ENCODE results near the gene WDR45B.
A peak's percentile ranks its signal among the peaks of the same experiment; 100 is the strongest.

WDR45B gene

DNA sequence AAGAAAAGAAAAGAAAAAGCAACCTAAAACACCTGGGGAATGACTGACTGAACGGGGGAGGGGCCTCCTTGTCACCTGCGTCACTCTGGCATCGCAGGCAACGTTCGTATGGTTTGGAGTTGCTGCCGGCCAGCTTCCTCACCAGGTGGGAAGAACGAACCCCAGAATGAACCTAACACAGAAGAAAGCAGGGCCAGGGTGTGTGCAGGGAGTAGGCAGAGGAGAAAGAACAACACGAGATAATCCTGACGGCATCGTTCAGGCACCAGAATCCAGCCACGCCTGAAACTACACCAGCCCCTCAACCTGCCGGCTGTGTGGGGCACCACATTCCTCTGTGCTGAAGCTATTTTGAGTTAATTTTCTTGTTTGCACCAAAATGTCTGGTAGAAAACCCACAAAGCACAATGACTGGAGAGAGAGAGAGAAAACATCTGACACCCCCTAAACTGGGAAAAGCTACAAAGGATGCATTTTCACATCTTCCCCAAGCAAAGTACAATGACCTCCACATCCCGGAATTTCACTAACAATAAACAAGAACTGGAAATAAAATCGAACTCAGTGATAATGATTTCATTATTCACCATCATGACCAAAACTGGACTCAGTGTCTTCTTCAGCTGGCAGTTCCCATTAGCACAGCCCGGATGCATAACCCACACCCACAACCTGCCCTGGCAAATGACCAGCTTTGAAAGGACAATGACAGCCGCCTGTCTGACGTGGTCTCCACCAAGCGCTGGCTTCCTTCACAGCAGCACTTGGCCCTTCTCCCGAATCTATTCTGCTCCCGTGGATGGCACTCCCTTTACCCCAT is 26.6 kb upstream of the WDR45B start:
- Histone ChIP-seq H3K9ac (ENCODE audit: low read depth, low read length) (no peak overlapping the region), H3K27me3 (ENCODE audit: control insufficient read depth, insufficient read depth, low read length) (no peaks in the 10 kb centered on the region), H3K4me2 (ENCODE audit: low read length) (no peak overlapping the region), H3K4me1 (ENCODE audit: control insufficient read depth, insufficient read depth, low read length) (peaks cover 9% of the 10 kb centered on the region), H3K36me3 (ENCODE audit: insufficient read depth, low read length) (no peaks in the 10 kb centered on the region), H3K9me3 (replicated peaks; ENCODE audit: low read length) (no peaks in the 10 kb centered on the region), H3K4me3 (ENCODE audit: low read length) (no peak overlapping the region)

DNA sequence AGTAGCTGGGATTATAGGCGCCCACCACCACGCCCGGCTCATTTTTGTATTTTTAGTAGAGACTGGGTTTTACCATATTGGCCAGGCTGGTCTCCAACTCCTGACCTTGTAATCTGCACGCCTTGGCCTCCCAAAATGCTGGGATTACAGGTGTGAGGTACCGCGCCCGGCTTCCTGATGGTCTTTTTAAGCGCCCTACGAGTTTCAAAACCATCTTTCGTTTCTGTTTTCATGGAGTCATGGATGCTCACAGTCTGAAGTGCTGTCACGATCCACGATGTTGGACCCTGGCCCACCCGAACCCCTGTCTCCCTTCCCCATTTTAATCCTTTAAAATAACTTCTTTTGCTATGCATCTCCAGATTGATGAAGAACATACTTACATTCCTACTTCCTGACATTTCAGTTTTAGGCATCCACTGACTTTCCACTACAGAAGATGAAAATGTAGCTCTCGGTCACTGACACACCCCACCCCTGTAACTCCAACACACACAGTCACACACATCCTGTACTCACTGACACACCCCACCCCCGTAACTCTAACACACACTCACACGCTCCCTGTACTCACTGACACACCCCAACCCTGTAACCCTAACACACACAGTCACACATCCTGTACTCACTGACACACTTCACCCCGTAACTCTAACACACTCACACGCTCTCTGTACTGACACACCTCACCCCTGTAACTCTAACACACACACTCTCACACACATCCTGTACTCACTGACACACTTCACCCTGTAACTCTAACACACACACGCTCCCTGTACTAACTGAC is 22.6 kb upstream of the WDR45B start:
- H3K9me3 ChIP-seq (replicated peaks; ENCODE audit: low read length), result no peaks in the 10 kb centered on the region
- H3K36me3 ChIP-seq (ENCODE audit: insufficient read depth, low read length), result no peaks in the 10 kb centered on the region
- no peak overlapping the region for H3K4me3 ChIP-seq (ENCODE audit: low read length)
- H3K4me1 ChIP-seq (ENCODE audit: control insufficient read depth, insufficient read depth, low read length), result peaks cover 6% of the 10 kb centered on the region
- no peaks in the 10 kb centered on the region for H3K27me3 ChIP-seq (ENCODE audit: control insufficient read depth, insufficient read depth, low read length)
- no peak overlapping the region for H3K4me2 ChIP-seq (ENCODE audit: low read length)
- H3K9ac ChIP-seq (ENCODE audit: low read depth, low read length), result no peak overlapping the region

DNA sequence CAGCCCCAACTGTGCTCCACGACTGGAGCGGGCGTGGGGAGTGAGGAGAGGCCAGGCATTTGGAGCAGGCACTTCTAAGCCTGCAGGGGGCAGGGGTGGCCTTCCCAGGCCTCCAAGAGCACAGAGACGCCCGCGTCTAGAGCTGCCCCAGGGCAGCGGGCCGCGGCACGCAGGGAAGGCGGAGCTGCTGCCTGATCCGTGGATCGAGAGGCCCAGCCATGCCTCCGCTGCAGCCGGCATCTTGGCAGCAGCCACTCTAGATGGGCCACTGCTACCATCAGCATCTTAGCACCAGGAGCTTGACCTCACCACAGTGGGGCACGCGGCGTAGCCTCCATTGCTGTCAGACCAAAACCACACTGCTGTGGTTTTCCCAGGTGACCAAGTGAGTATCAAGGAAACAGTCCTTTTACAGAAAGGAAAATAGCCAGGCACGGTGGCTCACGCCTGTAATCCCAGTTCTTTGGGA is 20.4 kb upstream of the WDR45B start:
- Histone ChIP-seq H3K27me3 (ENCODE audit: control insufficient read depth, insufficient read depth, low read length) (no peaks in the 10 kb centered on the region), H3K9ac (ENCODE audit: low read depth, low read length) (peak overlapping the region; percentile 30), H3K4me1 (ENCODE audit: control insufficient read depth, insufficient read depth, low read length) (peaks cover 6% of the 10 kb centered on the region), H3K4me3 (ENCODE audit: low read length) (peak overlapping the region; percentile 45), H3K4me2 (ENCODE audit: low read length) (peak overlapping the region; percentile 68), H3K9me3 (replicated peaks; ENCODE audit: low read length) (no peaks in the 10 kb centered on the region), H3K36me3 (ENCODE audit: insufficient read depth, low read length) (no peaks in the 10 kb centered on the region)

DNA sequence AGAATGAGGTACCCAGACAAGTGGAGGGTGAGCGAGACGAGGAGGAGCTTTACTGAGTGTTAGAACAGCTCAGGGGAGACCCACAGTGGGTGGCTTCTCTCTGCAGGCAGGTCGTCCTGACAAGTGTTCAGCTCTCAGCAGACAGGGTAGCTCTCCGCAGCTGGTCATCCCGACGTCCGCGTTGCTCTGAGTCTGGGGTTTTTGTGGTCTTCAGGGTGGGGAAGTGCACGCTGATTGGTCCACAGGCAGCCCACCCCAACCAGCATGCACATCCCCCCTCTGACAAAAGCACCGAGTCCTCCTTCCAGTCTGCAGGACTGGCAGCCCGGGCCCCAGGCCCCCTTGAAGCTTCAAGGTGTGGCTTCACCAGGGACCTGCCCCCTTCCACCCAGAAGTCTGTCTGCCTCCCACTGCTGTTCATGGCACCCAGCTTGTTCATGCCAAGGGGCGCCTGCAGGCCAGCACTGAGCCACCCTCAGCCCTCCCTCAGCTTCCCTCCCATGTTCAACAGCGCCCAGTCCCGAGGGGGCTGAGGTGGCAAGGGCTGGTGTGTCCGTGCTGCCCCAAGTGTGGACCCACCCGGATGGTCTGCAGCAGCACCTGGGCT is 19.9 kb upstream of the WDR45B start:
- Histone ChIP-seq H3K27me3 (ENCODE audit: control insufficient read depth, insufficient read depth, low read length) (no peaks in the 10 kb centered on the region), H3K4me2 (ENCODE audit: low read length) (no peak overlapping the region), H3K9me3 (replicated peaks; ENCODE audit: low read length) (no peaks in the 10 kb centered on the region), H3K4me1 (ENCODE audit: control insufficient read depth, insufficient read depth, low read length) (peaks cover 6% of the 10 kb centered on the region), H3K36me3 (ENCODE audit: insufficient read depth, low read length) (no peaks in the 10 kb centered on the region), H3K4me3 (ENCODE audit: low read length) (no peak overlapping the region), H3K9ac (ENCODE audit: low read depth, low read length) (no peak overlapping the region)

DNA sequence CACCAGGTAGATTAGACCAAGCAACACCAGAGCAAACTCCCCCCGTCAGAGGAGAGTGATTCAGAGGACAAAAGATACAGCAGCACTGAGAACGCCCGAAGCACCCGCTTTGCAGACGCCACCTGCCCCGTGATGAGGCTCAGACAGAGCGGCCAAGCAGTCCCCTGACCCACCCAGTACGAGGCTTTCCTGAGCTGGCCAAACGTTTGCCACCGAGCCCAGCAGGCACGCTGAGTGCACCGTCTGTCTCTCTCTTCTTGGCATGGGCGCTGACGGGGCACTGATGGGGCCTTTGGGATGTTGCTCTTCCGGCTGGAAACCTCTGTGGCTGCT is 19.4 kb upstream of the WDR45B start:
- H3K4me1 ChIP-seq (ENCODE audit: control insufficient read depth, insufficient read depth, low read length), result peaks cover 6% of the 10 kb centered on the region
- H3K9me3 ChIP-seq (replicated peaks; ENCODE audit: low read length), result no peaks in the 10 kb centered on the region
- no peak overlapping the region for H3K4me3 ChIP-seq (ENCODE audit: low read length)
- no peaks in the 10 kb centered on the region for H3K27me3 ChIP-seq (ENCODE audit: control insufficient read depth, insufficient read depth, low read length)
- H3K9ac ChIP-seq (ENCODE audit: low read depth, low read length), result no peak overlapping the region
- H3K4me2 ChIP-seq (ENCODE audit: low read length), result no peak overlapping the region
- H3K36me3 ChIP-seq (ENCODE audit: insufficient read depth, low read length), result no peaks in the 10 kb centered on the region

DNA sequence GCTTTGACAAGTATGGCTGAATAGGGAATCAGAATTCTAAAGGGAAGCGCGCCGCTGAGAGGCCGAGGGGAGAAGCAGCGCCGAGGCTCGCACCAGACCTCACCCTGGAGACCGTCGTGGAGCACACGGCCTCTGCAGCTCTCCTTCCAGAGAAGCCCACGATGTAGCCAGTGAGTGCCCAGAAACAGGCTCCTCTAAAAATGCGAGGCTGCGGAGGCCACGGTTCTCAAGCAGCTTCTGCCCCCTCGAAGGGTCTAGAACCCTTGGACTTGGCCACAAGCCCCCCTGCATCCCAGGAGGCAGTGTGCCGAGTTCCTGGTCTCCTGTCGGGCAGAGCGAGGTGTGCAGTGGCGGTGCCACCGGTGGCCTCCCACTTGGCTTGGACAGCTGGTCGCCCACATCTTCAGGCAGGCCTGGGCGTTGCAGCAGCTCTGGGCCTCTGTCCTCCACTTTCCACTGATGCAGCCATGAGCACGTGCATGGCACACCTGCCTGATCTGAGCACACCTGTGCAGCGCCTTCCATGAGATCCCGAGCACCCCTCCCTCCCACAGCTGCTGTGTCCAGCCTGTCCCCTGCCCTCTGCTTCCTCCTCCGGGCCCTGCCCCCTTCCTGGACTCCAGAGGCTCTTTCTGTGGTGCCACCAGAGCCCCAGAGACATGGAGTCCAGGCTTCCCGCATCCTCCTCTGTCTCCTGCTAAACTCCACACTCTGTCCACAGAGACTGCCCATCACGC is 18.9 kb upstream of the WDR45B start:
- H3K27me3 ChIP-seq (ENCODE audit: control insufficient read depth, insufficient read depth, low read length), result no peaks in the 10 kb centered on the region
- no peak overlapping the region for H3K9ac ChIP-seq (ENCODE audit: low read depth, low read length)
- H3K4me1 ChIP-seq (ENCODE audit: control insufficient read depth, insufficient read depth, low read length), result peaks cover 6% of the 10 kb centered on the region
- no peak overlapping the region for H3K4me3 ChIP-seq (ENCODE audit: low read length)
- H3K36me3 ChIP-seq (ENCODE audit: insufficient read depth, low read length), result no peaks in the 10 kb centered on the region
- H3K4me2 ChIP-seq (ENCODE audit: low read length), result no peak overlapping the region
- H3K9me3 ChIP-seq (replicated peaks; ENCODE audit: low read length), result no peaks in the 10 kb centered on the region

DNA sequence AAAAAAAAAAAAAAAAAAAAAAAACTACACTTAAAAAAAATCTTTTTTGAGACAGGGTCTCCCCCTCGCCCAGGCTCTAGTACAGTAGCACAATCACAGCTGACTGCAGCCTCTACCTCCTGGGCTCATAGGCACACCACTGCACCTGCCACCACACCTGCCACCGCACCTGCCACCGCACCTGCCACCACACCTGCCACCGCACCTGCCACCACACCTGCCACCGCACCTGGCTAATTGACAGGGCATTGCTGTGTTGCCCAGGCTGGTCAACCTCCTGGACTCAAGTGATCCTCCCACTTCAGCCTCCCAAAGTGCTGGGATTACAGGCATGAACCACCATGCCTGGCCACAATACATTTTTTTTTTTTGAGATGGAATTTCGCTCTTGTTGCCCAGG is 17.6 kb upstream of the WDR45B start:
- Histone ChIP-seq H3K4me2 (ENCODE audit: low read length) (no peak overlapping the region), H3K4me1 (ENCODE audit: control insufficient read depth, insufficient read depth, low read length) (peaks cover 6% of the 10 kb centered on the region), H3K27me3 (ENCODE audit: control insufficient read depth, insufficient read depth, low read length) (no peaks in the 10 kb centered on the region), H3K36me3 (ENCODE audit: insufficient read depth, low read length) (no peaks in the 10 kb centered on the region), H3K9ac (ENCODE audit: low read depth, low read length) (no peak overlapping the region), H3K9me3 (replicated peaks; ENCODE audit: low read length) (no peaks in the 10 kb centered on the region), H3K4me3 (ENCODE audit: low read length) (no peak overlapping the region)

DNA sequence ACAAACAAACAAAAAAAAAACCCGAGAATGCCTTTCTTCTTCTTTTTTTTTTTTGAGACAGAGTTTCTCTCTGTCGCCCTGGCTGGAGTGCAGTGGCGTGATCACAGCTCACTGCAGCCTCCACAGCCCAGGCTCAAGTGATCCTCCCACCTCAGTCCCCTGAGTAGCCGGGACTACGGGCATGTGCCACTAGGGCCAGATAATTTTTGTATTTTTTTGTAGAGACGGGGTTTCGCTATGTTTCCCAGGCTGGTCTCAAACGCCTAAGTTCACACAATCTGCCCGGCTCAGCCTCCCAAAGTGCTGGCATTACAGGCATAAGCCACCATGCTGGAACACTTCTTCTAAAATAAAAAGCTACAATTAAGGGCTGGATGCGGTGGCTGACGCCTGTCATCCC is 17.0 kb upstream of the WDR45B start:
- Histone ChIP-seq H3K4me2 (ENCODE audit: low read length) (no peak overlapping the region), H3K36me3 (ENCODE audit: insufficient read depth, low read length) (no peaks in the 10 kb centered on the region), H3K4me3 (ENCODE audit: low read length) (no peak overlapping the region), H3K4me1 (ENCODE audit: control insufficient read depth, insufficient read depth, low read length) (peaks cover 6% of the 10 kb centered on the region), H3K9me3 (replicated peaks; ENCODE audit: low read length) (no peaks in the 10 kb centered on the region), H3K9ac (ENCODE audit: low read depth, low read length) (no peak overlapping the region), H3K27me3 (ENCODE audit: control insufficient read depth, insufficient read depth, low read length) (no peaks in the 10 kb centered on the region)

DNA sequence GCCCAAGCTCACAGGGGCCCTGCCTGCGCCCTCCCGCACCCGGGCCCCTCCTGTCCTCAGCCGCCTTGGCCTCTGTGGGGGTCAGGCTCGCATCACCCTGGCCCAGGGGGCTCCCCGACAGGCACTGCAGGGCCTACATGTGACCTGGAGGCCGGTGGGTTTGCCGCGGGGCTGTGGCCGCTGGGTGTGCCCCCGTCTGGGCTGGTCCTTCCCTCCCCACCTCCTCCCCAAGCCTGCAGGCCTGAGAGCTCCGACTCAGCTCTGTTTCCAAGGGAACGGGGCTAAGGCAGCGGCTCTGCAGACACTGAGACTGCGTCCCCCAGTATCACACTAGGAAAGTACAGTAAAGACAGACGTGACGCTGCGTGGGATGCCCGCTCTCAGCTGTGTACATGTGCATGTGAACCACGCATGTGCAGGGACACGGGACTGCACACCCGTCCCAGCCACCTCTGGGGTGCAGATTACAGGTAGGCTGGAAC is 16.5 kb upstream of the WDR45B start:
- H3K36me3 ChIP-seq (ENCODE audit: insufficient read depth, low read length), result no peaks in the 10 kb centered on the region
- H3K9ac ChIP-seq (ENCODE audit: low read depth, low read length), result no peak overlapping the region
- H3K4me3 ChIP-seq (ENCODE audit: low read length), result no peak overlapping the region
- peaks cover 6% of the 10 kb centered on the region for H3K4me1 ChIP-seq (ENCODE audit: control insufficient read depth, insufficient read depth, low read length)
- H3K9me3 ChIP-seq (replicated peaks; ENCODE audit: low read length), result no peaks in the 10 kb centered on the region
- no peak overlapping the region for H3K4me2 ChIP-seq (ENCODE audit: low read length)
- no peaks in the 10 kb centered on the region for H3K27me3 ChIP-seq (ENCODE audit: control insufficient read depth, insufficient read depth, low read length)

DNA sequence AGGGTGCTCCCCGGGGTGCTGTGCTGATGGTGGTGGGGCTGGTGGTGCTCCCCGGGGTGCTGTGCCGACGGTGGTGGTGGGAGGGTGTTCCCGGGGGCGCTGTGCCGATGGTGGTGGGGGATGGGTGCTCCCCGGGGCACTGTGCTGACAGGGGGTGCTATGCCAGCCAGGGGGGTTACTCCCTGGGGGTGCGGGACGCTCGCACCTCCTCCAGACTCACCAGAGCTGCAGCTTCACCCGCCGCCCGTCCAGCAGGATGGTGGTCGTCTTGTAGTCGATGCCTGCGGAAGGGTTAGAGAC is 16.0 kb upstream of the WDR45B start:
- Histone ChIP-seq H3K4me2 (ENCODE audit: low read length) (no peak overlapping the region), H3K9me3 (replicated peaks; ENCODE audit: low read length) (no peaks in the 10 kb centered on the region), H3K36me3 (ENCODE audit: insufficient read depth, low read length) (peaks cover 3% of the 10 kb centered on the region), H3K4me3 (ENCODE audit: low read length) (no peak overlapping the region), H3K9ac (ENCODE audit: low read depth, low read length) (no peak overlapping the region), H3K27me3 (ENCODE audit: control insufficient read depth, insufficient read depth, low read length) (no peaks in the 10 kb centered on the region), H3K4me1 (ENCODE audit: control insufficient read depth, insufficient read depth, low read length) (peaks cover 6% of the 10 kb centered on the region)
